Activated CD4-positive, alpha-beta T cell treated with anti-CD3 and anti-CD28 coated beads, Interleukin-2, amount 10 ng/mL, durations not matched to agents 24 days and 14 days (primary cell): ENCODE data around the gene CENPV. TPM values are rescaled to one million over a fixed set of nuclear protein-coding genes. Genes with fewer than 3 reads are reported as not detected.

Experiments
- DNase-seq: peaks from one replicate; pipeline ENCODE4 v3.0.0; 2022
- H3K27ac Mint-ChIP-seq: one replicate; pipeline ENCODE4 v1.8.0; 2022; ENCODE audit warnings: mild to moderate bottlenecking, mixed read lengths
- H3K27me3 Mint-ChIP-seq: one replicate; pipeline ENCODE4 v1.8.0; 2022; ENCODE audit warnings: mixed read lengths
- H3K36me3 Mint-ChIP-seq: one replicate; pipeline ENCODE4 v1.8.0; 2022; ENCODE audit warnings: low read depth, mild to moderate bottlenecking, mixed read lengths
- H3K4me1 Mint-ChIP-seq: one replicate; pipeline ENCODE4 v1.8.0; 2021; ENCODE audit warnings: mixed read lengths
- H3K4me3 Mint-ChIP-seq: one replicate; pipeline ENCODE4 v1.8.0; 2022; ENCODE audit warnings: mild to moderate bottlenecking, moderate library complexity, mixed read lengths
- H3K9me3 Mint-ChIP-seq: one replicate; pipeline ENCODE4 v1.8.0; 2021; ENCODE audit warnings: mixed read lengths
- intact Hi-C: fragments of 100-400 bp; cut with micrococcal nuclease; formaldehyde crosslinking; loops from one replicate; pipeline ENCODE4 v1.15.1; 2023
- total RNA-seq: library from RNA; stranded (reverse); gene quantifications from 2 replicates; pipeline ENCODE4 v1.2.3, GENCODE V29; 2022

CENPV gene
- total RNA-seq, 1 donor from 2014 or later: 52.8 TPM

DNA sequence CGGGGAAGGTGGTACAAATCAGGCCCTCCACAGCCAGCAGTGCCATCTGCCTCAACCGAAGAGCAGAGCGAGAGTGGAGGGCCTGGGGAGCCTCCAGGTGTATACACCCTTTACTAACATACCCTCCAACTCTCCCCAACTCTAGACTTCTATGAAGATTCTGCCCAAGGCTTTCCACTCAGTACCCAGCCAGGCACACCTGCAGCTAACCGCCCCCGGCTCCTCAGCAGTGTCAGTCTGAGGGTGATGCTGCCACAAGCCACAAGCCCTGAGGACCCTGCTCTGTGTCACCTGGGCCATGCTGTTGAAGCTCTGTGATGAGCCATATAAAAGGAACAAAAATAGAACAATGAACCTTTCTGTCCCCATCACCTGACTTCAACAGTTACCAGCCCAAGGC lies 3.8 kb downstream of the CENPV start:
- no peak for DNase-seq
- Mint-ChIP-seq H3K27ac (no peak overlapping the region), H3K27me3 (peaks cover 12% of the 10 kb centered on the region), H3K4me1 (peaks cover 14% of the 10 kb centered on the region), H3K4me3 (no peak overlapping the region), H3K9me3 (no peaks in the 10 kb centered on the region), H3K36me3 (peaks cover 8% of the 10 kb centered on the region)
- intact Hi-C loops: no loop called here

DNA sequence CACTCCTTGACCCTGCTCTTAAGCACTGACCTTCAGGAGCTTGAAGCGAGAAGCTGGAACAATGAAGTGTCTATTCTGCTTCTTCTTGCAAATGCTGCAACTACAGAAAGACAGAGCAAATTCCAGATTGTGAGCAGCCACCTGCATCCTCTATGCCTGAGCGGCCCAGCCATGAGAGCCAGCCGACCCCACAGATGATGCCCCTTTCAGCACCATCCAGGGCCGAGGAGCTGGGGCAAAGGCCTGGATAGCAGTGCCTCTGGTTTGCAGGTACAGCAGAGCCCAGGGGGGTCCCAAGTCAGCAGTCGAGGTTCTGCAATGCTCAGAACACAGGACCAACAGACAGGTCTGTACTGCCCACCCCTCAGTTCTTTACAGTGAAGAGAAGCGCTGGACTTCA lies 4.7 kb downstream of the CENPV start:
- H3K4me3 Mint-ChIP-seq: no peak overlapping the region

DNA sequence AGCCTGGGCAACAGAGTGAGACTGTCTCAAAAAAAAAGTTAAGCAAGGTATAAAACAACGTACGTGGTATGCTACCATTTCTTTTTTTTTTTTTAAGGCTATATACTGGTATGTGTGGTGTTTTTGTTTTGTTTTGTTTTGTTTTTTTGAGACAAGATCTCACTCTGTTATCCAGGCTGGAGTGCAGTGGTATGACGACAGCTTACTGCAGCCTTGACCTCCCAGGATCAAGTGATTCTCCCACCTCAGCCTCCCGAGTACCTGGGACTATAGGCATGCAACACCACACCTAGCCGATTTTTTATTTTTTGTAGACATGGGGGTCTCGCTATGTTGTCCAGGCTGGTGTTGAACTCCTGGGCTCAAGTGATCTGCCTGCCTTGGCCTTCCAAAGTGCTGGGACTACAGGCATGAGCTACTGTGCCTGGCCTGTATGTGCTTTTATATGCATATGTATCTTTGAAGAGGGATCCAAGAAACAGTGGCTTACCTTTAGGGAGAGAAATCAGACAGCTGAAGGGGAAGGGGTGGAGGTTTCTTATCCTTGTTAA lies 6.5 kb downstream of the CENPV start:
- Mint-ChIP-seq H3K4me1 (peaks cover 6% of the 10 kb centered on the region), H3K4me3 (no peak overlapping the region), H3K27me3 (peaks cover 1% of the 10 kb centered on the region), H3K9me3 (no peaks in the 10 kb centered on the region), H3K27ac (no peak overlapping the region), H3K36me3 (peaks cover 25% of the 10 kb centered on the region)
- no peak for DNase-seq
- intact Hi-C loops: no loop called here

More for the DNA sequence above, 4.7 kb downstream of the CENPV start:
- peaks cover 14% of the 10 kb centered on the region for H3K36me3 Mint-ChIP-seq
- no peak for DNase-seq
- intact Hi-C loops: no loop called here
- no peaks in the 10 kb centered on the region for H3K9me3 Mint-ChIP-seq
- peaks cover 14% of the 10 kb centered on the region for H3K4me1 Mint-ChIP-seq
- no peak overlapping the region for H3K27ac Mint-ChIP-seq
- H3K27me3 Mint-ChIP-seq: peaks cover 10% of the 10 kb centered on the region

DNA sequence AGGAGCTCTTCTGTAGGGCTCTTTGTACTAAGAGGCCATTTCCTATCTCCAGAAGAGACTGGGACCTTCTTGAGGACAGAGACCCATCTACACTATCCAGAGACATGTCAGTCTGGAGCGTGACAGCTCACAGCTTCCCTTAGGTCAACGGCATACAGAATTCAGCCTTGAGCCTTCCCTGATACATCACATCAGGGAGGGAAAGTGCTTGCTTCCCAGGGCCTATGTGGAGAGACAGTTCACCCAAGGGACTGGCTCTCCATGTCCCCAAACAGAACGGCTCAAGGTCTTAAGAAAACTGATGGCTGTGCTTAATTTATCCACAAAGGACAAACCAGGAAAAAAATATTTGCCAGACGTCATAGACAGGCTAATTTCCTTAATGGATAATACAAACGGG lies 7.7 kb downstream of the CENPV start:
- Mint-ChIP-seq H3K4me3 (no peak overlapping the region), H3K27me3 (no peaks in the 10 kb centered on the region), H3K36me3 (peaks cover 23% of the 10 kb centered on the region), H3K27ac (no peak overlapping the region), H3K9me3 (no peaks in the 10 kb centered on the region), H3K4me1 (peaks cover 4% of the 10 kb centered on the region)
- no peak for DNase-seq
- intact Hi-C loops: no loop called here

DNA sequence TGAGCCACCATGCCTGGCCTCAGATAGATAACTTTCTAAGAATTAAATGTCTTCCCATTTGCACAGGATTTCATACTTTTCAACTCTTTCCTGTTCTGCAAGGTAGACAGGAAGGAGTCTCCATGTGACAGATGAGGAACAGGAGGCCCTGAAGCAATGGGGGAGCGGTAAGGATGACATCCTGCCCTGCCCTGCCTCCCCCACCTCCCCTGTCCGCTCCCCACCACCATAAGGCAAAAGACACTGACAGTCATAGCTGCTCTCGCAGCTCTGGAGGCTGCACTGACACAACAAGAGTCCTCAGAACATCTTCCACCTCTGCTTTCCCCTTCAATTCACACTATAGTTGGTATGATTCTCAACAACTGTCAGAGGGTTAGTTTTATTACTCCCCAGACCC lies 9.7 kb downstream of the CENPV start:
- no peak for DNase-seq
- Mint-ChIP-seq H3K9me3 (no peaks in the 10 kb centered on the region), H3K4me1 (peaks cover 2% of the 10 kb centered on the region), H3K27ac (no peak overlapping the region), H3K27me3 (no peaks in the 10 kb centered on the region), H3K4me3 (no peak overlapping the region), H3K36me3 (peaks cover 21% of the 10 kb centered on the region)
- intact Hi-C loops: no loop called here

DNA sequence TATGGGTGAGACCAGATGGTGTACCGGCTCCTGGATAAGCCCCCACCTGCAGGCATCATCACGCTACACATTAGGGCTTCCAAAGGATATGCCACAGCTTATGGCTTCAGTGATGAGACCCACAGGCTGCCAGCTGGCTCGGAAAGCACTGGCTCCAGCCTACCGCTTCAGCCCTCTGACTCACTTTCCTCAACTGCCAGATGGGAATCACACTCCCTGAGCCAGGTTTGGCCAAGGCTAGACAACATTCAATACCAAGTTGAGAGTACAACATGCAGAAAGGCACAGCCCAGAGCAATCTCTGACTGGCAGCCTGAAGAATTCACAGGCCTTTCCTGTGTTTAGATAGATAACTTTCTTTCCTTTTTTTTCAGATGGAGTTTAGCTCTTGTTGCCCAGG lies 10.3 kb downstream of the CENPV start:
- intact Hi-C loops: no loop called here
- Mint-ChIP-seq H3K36me3 (peaks cover 21% of the 10 kb centered on the region), H3K4me1 (peaks cover 2% of the 10 kb centered on the region), H3K27me3 (no peaks in the 10 kb centered on the region), H3K9me3 (no peaks in the 10 kb centered on the region), H3K4me3 (no peak overlapping the region), H3K27ac (no peak overlapping the region)
- DNase-seq: no peak

DNA sequence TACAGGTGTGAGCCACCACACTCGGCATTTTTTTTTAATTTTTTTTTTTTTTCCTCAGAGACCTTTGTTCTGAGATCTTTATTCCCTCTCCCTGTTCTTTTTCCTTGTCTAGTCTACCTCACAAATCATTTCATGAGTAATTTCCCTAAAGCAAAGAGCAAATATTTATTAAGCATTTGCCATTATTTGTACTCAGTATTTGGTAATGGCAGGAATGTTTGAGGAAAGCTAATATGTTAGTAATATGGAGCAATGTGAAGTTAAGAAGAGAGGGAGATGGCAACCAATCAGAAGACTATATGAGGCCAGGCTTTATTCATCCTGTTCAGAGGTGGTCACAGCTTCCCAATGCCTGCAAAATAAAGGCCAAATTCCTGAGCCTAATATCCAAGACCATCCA lies 13.3 kb downstream of the CENPV start:
- DNase-seq: no peak
- Mint-ChIP-seq H3K4me3 (no peak overlapping the region), H3K9me3 (no peaks in the 10 kb centered on the region), H3K27ac (no peak overlapping the region), H3K36me3 (peaks cover 18% of the 10 kb centered on the region), H3K27me3 (no peaks in the 10 kb centered on the region), H3K4me1 (peaks cover 2% of the 10 kb centered on the region)
- intact Hi-C loops: no loop called here

DNA sequence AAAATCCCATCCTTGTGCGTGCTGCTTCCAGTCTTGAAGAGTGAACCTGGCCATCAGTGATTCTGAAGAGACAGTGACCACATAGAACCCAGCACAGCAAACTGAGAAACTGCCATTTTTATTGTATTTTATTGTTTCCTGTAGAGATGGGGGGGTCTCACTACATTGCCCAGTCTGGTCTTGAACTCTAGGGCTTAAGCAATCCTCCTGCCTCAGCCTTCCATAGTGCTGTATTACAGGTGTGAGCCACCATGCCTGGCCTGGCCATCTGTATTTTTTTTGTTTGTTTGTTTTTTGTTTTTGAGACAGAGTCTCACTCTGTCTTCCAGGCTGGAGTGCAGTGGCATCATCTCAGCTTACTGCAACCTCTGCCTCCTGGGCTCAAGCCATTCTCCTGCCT lies 13.9 kb downstream of the CENPV start:
- peaks cover 18% of the 10 kb centered on the region for H3K36me3 Mint-ChIP-seq
- no peaks in the 10 kb centered on the region for H3K9me3 Mint-ChIP-seq
- DNase-seq: no peak
- intact Hi-C loops: no loop called here
- no peaks in the 10 kb centered on the region for H3K27me3 Mint-ChIP-seq
- H3K4me1 Mint-ChIP-seq: peaks cover 2% of the 10 kb centered on the region
- H3K4me3 Mint-ChIP-seq: no peak overlapping the region
- H3K27ac Mint-ChIP-seq: no peak overlapping the region

DNA sequence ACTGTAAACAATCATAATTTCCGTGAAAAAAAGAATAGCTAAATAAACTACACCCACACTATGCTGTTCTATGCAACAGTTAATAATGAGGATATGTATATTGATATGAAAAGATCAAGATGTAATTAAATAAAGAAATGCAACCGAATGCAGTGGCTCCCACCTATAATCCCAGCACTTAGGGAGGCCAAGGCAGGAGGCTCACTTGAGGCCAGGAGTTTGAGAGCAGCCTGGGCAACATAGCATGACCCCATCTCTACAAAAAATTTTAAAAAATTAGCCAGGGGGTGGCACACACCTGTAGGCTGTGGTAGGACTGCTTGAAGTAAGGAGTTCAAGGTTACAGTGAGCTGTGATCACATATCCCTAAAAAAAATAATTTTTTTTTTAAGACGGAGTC lies 14.9 kb downstream of the CENPV start:
- intact Hi-C loops: no loop called here
- H3K4me3 Mint-ChIP-seq: no peak overlapping the region
- H3K27me3 Mint-ChIP-seq: no peaks in the 10 kb centered on the region
- no peaks in the 10 kb centered on the region for H3K9me3 Mint-ChIP-seq
- peaks cover 11% of the 10 kb centered on the region for H3K36me3 Mint-ChIP-seq
- H3K27ac Mint-ChIP-seq: no peak overlapping the region
- DNase-seq: no peak
- H3K4me1 Mint-ChIP-seq: no peaks in the 10 kb centered on the region

DNA sequence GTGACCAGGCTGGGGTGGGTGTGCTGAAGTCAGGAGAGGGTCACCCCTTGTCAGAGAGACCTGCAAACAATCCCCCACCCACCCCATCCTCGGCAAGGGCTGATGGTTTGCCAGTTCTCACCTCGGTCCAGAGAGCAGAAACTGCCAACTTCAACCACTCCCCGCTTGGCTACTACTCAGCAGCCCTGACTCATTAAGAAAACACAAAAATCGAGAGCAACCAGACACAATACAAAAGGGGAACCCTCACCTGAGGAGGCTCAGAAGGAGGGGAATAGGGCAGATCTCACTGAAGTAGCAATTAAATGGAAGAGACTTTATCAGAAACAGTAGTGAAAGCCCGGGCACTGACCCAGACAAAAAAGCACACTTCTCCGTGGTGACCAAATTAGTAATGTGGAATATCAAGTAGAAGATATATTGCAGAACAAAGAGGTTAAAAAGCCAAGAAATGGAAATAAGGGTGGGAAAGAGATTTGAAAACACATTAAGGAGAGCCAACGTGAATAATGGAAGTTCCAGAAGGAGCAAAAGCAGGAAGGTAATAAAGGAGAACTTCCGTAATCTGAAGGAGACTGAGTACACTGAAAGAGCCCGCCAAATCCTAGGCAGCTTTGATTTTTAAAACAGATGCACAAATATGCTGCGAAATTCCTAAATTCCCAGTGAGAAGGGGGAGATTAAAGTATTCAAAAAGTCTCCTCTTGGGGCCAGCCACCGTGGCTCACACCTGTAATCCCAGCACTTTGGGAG lies 23.6 kb downstream of the CENPV start:
- DNase-seq: no peak
- no peaks in the 10 kb centered on the region for H3K27me3 Mint-ChIP-seq
- H3K4me3 Mint-ChIP-seq: no peak overlapping the region
- no peak overlapping the region for H3K27ac Mint-ChIP-seq
- peaks cover 8% of the 10 kb centered on the region for H3K36me3 Mint-ChIP-seq
- H3K9me3 Mint-ChIP-seq: no peaks in the 10 kb centered on the region
- no peaks in the 10 kb centered on the region for H3K4me1 Mint-ChIP-seq
- intact Hi-C loops: no loop called here

DNA sequence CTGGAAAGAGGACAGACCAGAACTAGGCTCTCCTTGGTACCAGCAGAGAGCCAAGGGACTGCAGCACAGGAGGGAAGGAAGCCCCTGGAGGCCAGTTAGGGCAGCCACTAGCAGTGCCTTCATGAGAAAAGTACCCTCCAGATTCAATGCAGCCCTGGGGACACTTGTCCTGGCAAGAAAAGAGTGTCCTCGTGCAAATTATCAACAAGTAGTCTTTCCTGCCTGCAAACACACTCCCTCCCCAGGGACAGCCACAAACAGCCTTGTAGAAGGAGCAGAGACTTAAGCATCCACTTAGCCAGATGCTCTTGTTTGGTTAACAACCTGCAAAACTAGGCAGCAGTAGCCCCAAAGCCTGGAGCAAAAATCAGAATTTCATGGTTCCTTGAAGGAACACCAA lies 24.3 kb downstream of the CENPV start:
- peaks cover 8% of the 10 kb centered on the region for H3K36me3 Mint-ChIP-seq
- no peak for DNase-seq
- intact Hi-C loops: no loop called here
- H3K9me3 Mint-ChIP-seq: no peaks in the 10 kb centered on the region
- H3K4me3 Mint-ChIP-seq: no peak overlapping the region
- H3K27ac Mint-ChIP-seq: no peak overlapping the region
- H3K4me1 Mint-ChIP-seq: no peaks in the 10 kb centered on the region
- no peaks in the 10 kb centered on the region for H3K27me3 Mint-ChIP-seq

DNA sequence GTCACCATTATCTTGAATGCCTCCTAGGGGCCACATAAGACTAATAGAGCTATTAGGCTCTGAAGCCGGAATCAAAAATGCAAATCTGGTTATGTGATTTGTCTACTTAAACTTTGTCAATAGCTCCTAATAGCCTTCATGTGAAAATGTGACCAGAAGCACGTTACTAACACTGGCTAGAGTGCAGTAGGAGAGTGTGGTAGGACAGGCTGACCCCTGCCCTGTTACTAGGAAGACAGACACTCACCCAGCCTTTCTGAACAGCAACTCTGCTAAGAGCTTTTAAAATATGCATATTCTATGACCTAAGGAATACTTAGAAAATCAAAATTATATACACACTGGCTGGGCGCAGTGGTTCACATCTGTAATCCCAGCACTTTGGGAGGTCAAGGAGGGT lies 26.3 kb downstream of the CENPV start:
- no peak overlapping the region for H3K4me3 Mint-ChIP-seq
- H3K27me3 Mint-ChIP-seq: no peaks in the 10 kb centered on the region
- DNase-seq: no peak
- peaks cover 8% of the 10 kb centered on the region for H3K36me3 Mint-ChIP-seq
- no peaks in the 10 kb centered on the region for H3K9me3 Mint-ChIP-seq
- H3K27ac Mint-ChIP-seq: no peak overlapping the region
- H3K4me1 Mint-ChIP-seq: no peaks in the 10 kb centered on the region
- intact Hi-C loops: no loop called here

DNA sequence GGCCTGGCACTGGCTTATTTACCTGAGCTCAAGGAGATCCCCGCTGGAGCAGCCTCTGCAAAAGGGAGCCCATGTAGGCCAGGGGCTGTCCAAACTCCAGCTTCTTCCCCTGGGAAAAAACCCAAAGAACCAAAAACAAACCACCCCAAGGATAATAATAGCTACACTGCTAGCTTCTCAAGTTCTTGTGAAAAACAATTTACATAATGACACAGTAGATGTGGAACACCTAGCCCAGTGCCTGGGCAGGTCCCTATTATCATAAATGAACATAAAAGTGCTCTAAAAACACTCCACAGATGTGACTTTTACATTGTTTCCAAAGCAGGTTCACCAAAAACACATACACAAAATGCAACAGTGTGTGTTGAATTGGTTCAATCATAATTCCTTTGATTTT lies 27.3 kb downstream of the CENPV start:
- Mint-ChIP-seq H3K4me3 (no peak overlapping the region), H3K4me1 (no peaks in the 10 kb centered on the region), H3K9me3 (no peaks in the 10 kb centered on the region), H3K36me3 (peaks cover 11% of the 10 kb centered on the region), H3K27ac (no peak overlapping the region), H3K27me3 (no peaks in the 10 kb centered on the region)
- DNase-seq: no peak
- intact Hi-C loops: no loop called here

DNA sequence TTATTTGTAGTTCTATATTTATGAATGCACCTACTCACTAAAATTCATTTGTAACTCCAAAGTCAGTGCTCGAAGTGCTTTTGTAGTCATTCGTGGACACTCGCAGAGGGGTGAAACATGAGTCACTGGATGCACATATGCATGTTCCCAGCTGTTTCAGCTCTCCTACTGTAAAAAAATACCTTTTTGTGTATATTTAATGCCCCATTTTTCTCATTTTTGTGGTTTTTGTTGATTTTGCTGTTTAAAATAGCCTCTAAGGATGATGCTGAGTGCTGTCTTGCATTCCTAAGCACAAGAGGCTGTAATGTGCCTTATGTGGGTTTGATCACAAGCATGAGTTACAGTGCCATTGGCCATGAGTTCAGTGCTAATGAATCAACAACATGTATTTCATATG lies 30.6 kb downstream of the CENPV start:
- peaks cover 11% of the 10 kb centered on the region for H3K36me3 Mint-ChIP-seq
- no peaks in the 10 kb centered on the region for H3K4me1 Mint-ChIP-seq
- H3K27me3 Mint-ChIP-seq: no peaks in the 10 kb centered on the region
- intact Hi-C loops: no loop called here
- no peaks in the 10 kb centered on the region for H3K9me3 Mint-ChIP-seq
- no peak overlapping the region for H3K27ac Mint-ChIP-seq
- H3K4me3 Mint-ChIP-seq: no peak overlapping the region
- no peak for DNase-seq

DNA sequence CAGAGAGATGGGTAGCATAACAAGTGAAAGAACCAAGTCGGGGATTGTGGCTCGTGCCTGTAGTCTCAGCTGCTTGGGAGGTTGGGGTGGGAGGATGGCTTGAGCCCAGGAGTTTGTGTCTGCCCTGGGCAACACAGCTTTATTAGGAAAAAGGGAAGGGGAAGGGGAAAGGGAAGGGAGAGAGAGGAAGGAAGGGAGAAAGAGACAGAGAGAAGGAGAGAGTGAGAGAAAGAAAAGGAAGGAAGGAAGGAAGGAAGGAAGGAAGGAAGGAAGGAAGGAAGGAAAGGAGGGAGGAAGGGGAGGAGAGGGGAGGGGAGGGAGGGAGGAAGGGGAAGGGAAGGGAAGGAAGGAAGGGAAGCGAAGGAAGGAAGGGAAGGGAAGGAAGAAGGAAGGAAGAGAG lies 33.3 kb downstream of the CENPV start:
- Mint-ChIP-seq H3K36me3 (peaks cover 9% of the 10 kb centered on the region), H3K27ac (no peak overlapping the region), H3K27me3 (no peaks in the 10 kb centered on the region), H3K4me3 (no peak overlapping the region), H3K4me1 (no peaks in the 10 kb centered on the region), H3K9me3 (no peaks in the 10 kb centered on the region)
- DNase-seq: no peak
- intact Hi-C loops: no loop called here
